GM23338 (cell line): ENCODE results near the gene PHKB. TPM values are rescaled to one million over a fixed set of nuclear protein-coding genes. Genes with fewer than 3 reads are reported as not detected.

ENCODE experiments used
- ATAC-seq: fragments of 200-7000 bp; cut with Tn5 transposase; 3 replicates; pipeline ENCODE4 v1.9.1; 2020
- DNase-seq: peaks from one replicate; pipeline ENCODE4 v3.0.0-alpha.2; 2015; ENCODE audit warnings: low spot score
- H2AFZ ChIP-seq: fragments of 200-600 bp; sonication (generic); 2 replicates; pipeline ENCODE4 v1.8.0; 2016; ENCODE audit warnings: antibody characterized with exemption, mild to moderate bottlenecking, moderate library complexity
- H3F3A ChIP-seq: fragments of 200-600 bp; sonication (generic); replicated peaks from 2 replicates; pipeline ENCODE4 v1.8.0; 2017; ENCODE audit warnings: antibody characterized with exemption, mixed run types, low read depth
- H3K27ac ChIP-seq: fragments of 200-600 bp; sonication (generic); 2 replicates; pipeline ENCODE4 v1.6.1; 2016; ENCODE audit warnings: low read depth
- H3K27me3 ChIP-seq: fragments of 200-600 bp; sonication (generic); 2 replicates; pipeline ENCODE4 v1.8.0; 2016; ENCODE audit warnings: mild to moderate bottlenecking, mixed run types, moderate library complexity; ENCODE audit not compliant: insufficient read depth
- H3K36me3 ChIP-seq: fragments of 200-600 bp; sonication (generic); 2 replicates; pipeline ENCODE4 v1.8.0; 2016; ENCODE audit warnings: mild to moderate bottlenecking; ENCODE audit not compliant: insufficient read depth
- H3K4me1 ChIP-seq: fragments of 200-600 bp; sonication (generic); 2 replicates; pipeline ENCODE4 v1.8.0; 2016; ENCODE audit warnings: mild to moderate bottlenecking, moderate library complexity; ENCODE audit not compliant: insufficient read depth
- H3K4me2 ChIP-seq: fragments of 200-600 bp; sonication (generic); 2 replicates; pipeline ENCODE4 v1.7.1; 2017; ENCODE audit warnings: mixed run types
- H3K4me3 ChIP-seq: fragments of 200-600 bp; sonication (generic); 2 replicates; pipeline ENCODE4 v1.6.1; 2016; ENCODE audit warnings: mixed run types
- H3K79me2 ChIP-seq: fragments of 200-600 bp; sonication (generic); replicated peaks from 2 replicates; pipeline ENCODE4 v1.8.0; 2017; ENCODE audit warnings: mild to moderate bottlenecking; ENCODE audit not compliant: insufficient read depth
- H3K9me2 ChIP-seq: fragments of 200-600 bp; sonication (generic); 2 replicates; pipeline ENCODE4 v1.8.0; 2017; ENCODE audit not compliant: insufficient read depth
- H4K20me1 ChIP-seq: fragments of 200-600 bp; sonication (generic); replicated peaks from 2 replicates; pipeline ENCODE4 v1.8.0; 2017; ENCODE audit warnings: mild to moderate bottlenecking; ENCODE audit not compliant: insufficient read depth
- H3K27ac Mint-ChIP-seq: 2 replicates; pipeline ENCODE4 v1.8.0; 2020; ENCODE audit warnings: inconsistent platforms, mild to moderate bottlenecking, moderate library complexity, mixed read lengths
- H3K27me3 Mint-ChIP-seq: 3 replicates; pipeline ENCODE4 v1.8.0; 2022; ENCODE audit warnings: low read depth, mild to moderate bottlenecking, moderate library complexity, mixed read lengths, inconsistent platforms; ENCODE audit not compliant: insufficient read depth, poor library complexity
- H3K36me3 Mint-ChIP-seq: 3 replicates; pipeline ENCODE4 v1.8.0; 2021; ENCODE audit warnings: low read depth, mild to moderate bottlenecking, inconsistent platforms, moderate library complexity, mixed read lengths
- H3K4me1 Mint-ChIP-seq: 3 replicates; pipeline ENCODE4 v1.8.0; 2020; ENCODE audit warnings: mild to moderate bottlenecking, inconsistent platforms, mixed read lengths
- H3K4me3 Mint-ChIP-seq: 3 replicates; pipeline ENCODE4 v1.8.0; 2021; ENCODE audit warnings: moderate library complexity, mild to moderate bottlenecking, inconsistent platforms, mixed read lengths
- H3K9me3 Mint-ChIP-seq: 3 replicates; pipeline ENCODE4 v1.8.0; 2020; ENCODE audit warnings: moderate library complexity, mild to moderate bottlenecking, inconsistent platforms, mixed read lengths
- CREB1 ChIP-seq: fragments of 250-450 bp; sonication (Bioruptor Pico); IDR thresholded peaks from 2 replicates; pipeline ENCODE4 v1.5.0; 2020; ENCODE audit warnings: low read depth, mild to moderate bottlenecking, moderate library complexity
- EZH2 ChIP-seq: fragments of 200-600 bp; sonication (generic); IDR thresholded peaks from one replicate; pipeline ENCODE4 v1.8.0; 2017; ENCODE audit warnings: antibody characterized with exemption, mild to moderate bottlenecking, low read depth; ENCODE audit not compliant: unreplicated experiment
- EZH2phosphoT487 ChIP-seq: fragments of 200-600 bp; sonication (generic); IDR thresholded peaks from one replicate; pipeline ENCODE4 v1.8.1; 2018; ENCODE audit warnings: antibody characterized with exemption; ENCODE audit not compliant: unreplicated experiment
- JUNB ChIP-seq: IDR thresholded peaks from one replicate; pipeline ENCODE4 v1.6.1; 2016; ENCODE audit warnings: antibody characterized with exemption; ENCODE audit not compliant: unreplicated experiment
- NANOG ChIP-seq: IDR thresholded peaks from 2 replicates; pipeline ENCODE4 v1.6.1; 2016; ENCODE audit warnings: antibody characterized with exemption, borderline replicate concordance
- POLR2AphosphoS5 ChIP-seq: IDR thresholded peaks from 2 replicates; pipeline ENCODE4 v1.6.1; 2016; ENCODE audit warnings: antibody characterized with exemption, low read depth
- REST ChIP-seq: IDR thresholded peaks from one replicate; pipeline ENCODE4 v1.6.1; 2018; ENCODE audit warnings: antibody characterized with exemption; ENCODE audit not compliant: unreplicated experiment
- STAT1 ChIP-seq: IDR thresholded peaks from one replicate; pipeline ENCODE4 v1.6.1; 2016; ENCODE audit warnings: antibody characterized with exemption; ENCODE audit not compliant: unreplicated experiment
- ZNF114 ChIP-seq: fragments of 250-450 bp; sonication (Bioruptor Pico); IDR thresholded peaks from 2 replicates; pipeline ENCODE4 v1.5.0; 2020; ENCODE audit warnings: mild to moderate bottlenecking, moderate library complexity
- ZNF331 ChIP-seq: fragments of 250-450 bp; sonication (Bioruptor Pico); IDR thresholded peaks from 2 replicates; pipeline ENCODE4 v1.5.0; 2020; ENCODE audit warnings: low read depth, mild to moderate bottlenecking, moderate library complexity
- ZNF462 ChIP-seq: fragments of 250-450 bp; sonication (Bioruptor Pico); IDR thresholded peaks from 2 replicates; pipeline ENCODE4 v1.5.0; 2020; ENCODE audit warnings: mild to moderate bottlenecking, moderate library complexity
- polyA plus RNA-seq: library from polyadenylated mRNA; unstranded; fragments of >200 nt; fragmentation: Nextera tagmentation; extraction: Ambion mirVana; gene quantifications from 2 replicates; pipeline ENCODE4 v1.2.1, GENCODE V29; 2016
- total RNA-seq: library from RNA; depleted of rRNA; stranded (reverse); fragments of >200 nt; shearing (Covaris generic); gene quantifications from 2 replicates; pipeline ENCODE4 v1.2.3, GENCODE V29; 2014
- TF ChIP-seq, protein P1 (sequence below): IDR thresholded peaks from 2 replicates; pipeline ENCODE4 v1.6.1; 2016; ENCODE audit warnings: antibody characterized with exemption
- TF ChIP-seq, protein P2 (sequence below), 2 experiments: fragments of 200-600 bp in 1 of 2; sonication (generic) in 1 of 2; conservative IDR thresholded peaks; 2 replicates each; pipeline versions ENCODE4 v1.5.1 to v1.6.1; 2016 to 2017; ENCODE audit warnings: antibody characterized with exemption in 2 of 2, low read depth in 2 of 2, mild to moderate bottlenecking in 2 of 2, moderate library complexity in 1 of 2

PHKB gene
- total and polyA plus RNA-seq, 2 experiments from 2014 or later: 20.3 to 57.3 TPM

GRCh38 chr16:47604306-47604705, 143.2 kb downstream of the PHKB start:
- Histone ChIP-seq H4K20me1 (no peaks in the 10 kb centered on the region), H3K79me2 (no peaks in the 10 kb centered on the region), H2AFZ (no peak overlapping the region), H3F3A (no peaks in the 10 kb centered on the region), H3K4me3 (no peak overlapping the region), H3K27ac (no peak overlapping the region), H3K36me3 (no peaks in the 10 kb centered on the region), H3K4me2 (no peak overlapping the region), H3K9me2 (no peaks in the 10 kb centered on the region), H3K27me3 (no peaks in the 10 kb centered on the region), H3K4me1 (no peaks in the 10 kb centered on the region)
- no peaks in the 10 kb centered on the region; the same call in 2 of the 3 replicates for H3K9me3 Mint-ChIP-seq
- no peak for TF ChIP-seq ZNF462 (CRISPR knock-in tag)
- no peak for TF ChIP-seq REST
- TF ChIP-seq EZH2phosphoT487: no peak
- TF ChIP-seq NANOG: no peak
- TF ChIP-seq, protein P1, sequence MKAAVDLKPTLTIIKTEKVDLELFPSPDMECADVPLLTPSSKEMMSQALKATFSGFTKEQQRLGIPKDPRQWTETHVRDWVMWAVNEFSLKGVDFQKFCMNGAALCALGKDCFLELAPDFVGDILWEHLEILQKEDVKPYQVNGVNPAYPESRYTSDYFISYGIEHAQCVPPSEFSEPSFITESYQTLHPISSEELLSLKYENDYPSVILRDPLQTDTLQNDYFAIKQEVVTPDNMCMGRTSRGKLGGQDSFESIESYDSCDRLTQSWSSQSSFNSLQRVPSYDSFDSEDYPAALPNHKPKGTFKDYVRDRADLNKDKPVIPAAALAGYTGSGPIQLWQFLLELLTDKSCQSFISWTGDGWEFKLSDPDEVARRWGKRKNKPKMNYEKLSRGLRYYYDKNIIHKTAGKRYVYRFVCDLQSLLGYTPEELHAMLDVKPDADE: no peak
- TF ChIP-seq, protein P2, sequence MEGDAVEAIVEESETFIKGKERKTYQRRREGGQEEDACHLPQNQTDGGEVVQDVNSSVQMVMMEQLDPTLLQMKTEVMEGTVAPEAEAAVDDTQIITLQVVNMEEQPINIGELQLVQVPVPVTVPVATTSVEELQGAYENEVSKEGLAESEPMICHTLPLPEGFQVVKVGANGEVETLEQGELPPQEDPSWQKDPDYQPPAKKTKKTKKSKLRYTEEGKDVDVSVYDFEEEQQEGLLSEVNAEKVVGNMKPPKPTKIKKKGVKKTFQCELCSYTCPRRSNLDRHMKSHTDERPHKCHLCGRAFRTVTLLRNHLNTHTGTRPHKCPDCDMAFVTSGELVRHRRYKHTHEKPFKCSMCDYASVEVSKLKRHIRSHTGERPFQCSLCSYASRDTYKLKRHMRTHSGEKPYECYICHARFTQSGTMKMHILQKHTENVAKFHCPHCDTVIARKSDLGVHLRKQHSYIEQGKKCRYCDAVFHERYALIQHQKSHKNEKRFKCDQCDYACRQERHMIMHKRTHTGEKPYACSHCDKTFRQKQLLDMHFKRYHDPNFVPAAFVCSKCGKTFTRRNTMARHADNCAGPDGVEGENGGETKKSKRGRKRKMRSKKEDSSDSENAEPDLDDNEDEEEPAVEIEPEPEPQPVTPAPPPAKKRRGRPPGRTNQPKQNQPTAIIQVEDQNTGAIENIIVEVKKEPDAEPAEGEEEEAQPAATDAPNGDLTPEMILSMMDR (conservative IDR thresholded peaks at IDR 0.05; ENCODE audit: low read depth in 2 of 2): no peak
- no peak for TF ChIP-seq ZNF114 (CRISPR knock-in tag)
- TF ChIP-seq ZNF331 (CRISPR knock-in tag): no peak
- no peak for TF ChIP-seq STAT1
- no peak for TF ChIP-seq JUNB
- no peak for TF ChIP-seq EZH2
- TF ChIP-seq CREB1 (CRISPR knock-in tag): no peak
- no peak for TF ChIP-seq POLR2AphosphoS5
- no peak overlapping the region for H3K27ac Mint-ChIP-seq
- no peak overlapping the region for H3K4me3 Mint-ChIP-seq
- H3K36me3 Mint-ChIP-seq: 0 out of 3 replicates have a peak, but pooled peaks cover 5% of the 10 kb centered on the region
- peaks cover 2% of the 10 kb centered on the region for H3K27me3 Mint-ChIP-seq
- H3K4me1 Mint-ChIP-seq: peaks cover 5% of the 10 kb centered on the region
- DNase-seq (no peak), ATAC-seq (no peak)
